Stimulated activated CD8-positive, alpha-beta memory T cell treated with anti-CD3 and anti-CD28 coated beads, Interleukin-4, amount 100 ng/mL, for 48 hours (primary cell): ENCODE measurements around the gene LSM3.

Experiments
- DNase-seq: peaks from one replicate; pipeline ENCODE4 v3.0.0-alpha.2; 2020

LSM3 gene

GRCh38 chr3:14201940-14202684 is 23.5 kb downstream of the LSM3 start:
- DNase-seq = no peak

GRCh38 chr3:14202874-14203520 is 24.4 kb downstream of the LSM3 start:
- DNase-seq = no peak

DNA sequence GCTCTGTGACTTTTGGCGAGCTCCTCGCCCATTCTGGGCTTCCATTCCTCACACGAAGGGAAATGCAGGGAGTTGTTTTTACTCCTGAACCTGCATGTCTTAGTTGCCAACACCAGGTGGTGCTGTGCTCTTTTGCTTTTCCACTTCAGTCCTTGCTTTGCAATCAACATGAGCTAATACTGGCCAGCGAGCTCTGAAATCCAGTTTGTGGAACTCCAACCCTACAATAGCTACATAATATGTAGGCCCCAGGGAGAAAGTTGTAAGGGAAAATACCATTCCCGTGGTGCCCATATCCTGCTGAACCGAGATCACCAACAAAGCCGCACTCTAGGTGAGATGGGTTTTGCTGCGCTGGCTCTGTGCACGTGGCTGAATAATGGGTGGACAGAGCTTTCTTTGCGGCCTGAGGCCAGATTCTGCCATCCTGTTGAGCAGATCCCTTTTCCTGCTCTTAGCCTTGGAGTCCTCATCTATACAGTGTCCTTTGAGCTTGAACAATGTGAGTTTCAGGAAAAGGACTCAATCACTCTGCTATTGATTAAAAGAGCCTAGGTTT is 25.0 kb downstream of the LSM3 start:
- DNase-seq = peak; percentile 43

- DNase-seq = no peak
Measured at GRCh38 chr3:14204515-14205284, 26.1 kb downstream of the LSM3 start.

DNA sequence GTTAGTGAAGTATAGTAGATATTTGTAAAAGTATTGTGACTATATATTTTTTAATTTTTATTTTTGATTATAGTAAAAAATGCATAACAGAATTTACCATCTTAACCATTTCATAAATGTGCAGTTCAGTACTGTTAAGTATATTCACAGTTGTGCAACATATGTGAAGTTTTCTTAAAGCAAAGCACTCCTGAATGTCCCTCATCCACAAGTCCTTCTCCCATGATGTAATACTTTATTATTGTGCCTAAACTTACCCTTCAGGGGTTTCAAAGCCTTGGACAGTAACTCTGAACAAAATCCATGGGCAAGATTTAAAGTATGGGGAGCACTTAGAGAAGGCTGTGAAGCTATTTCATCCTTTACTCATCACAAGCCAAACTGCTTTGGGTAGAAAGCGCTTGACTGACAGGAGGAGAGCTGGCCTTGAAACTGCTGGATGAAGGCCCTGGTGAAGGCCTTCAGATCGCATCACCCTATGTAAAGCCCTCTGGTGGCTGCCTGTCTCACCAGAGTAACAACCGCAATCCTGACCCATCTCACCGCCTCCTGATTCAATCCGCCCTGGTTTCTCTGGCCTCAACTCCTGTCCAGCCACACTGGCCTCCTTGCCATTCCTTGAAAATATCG is 28.0 kb downstream of the LSM3 start:
- no peak for DNase-seq

- no peak for DNase-seq
Measured at GRCh38 chr3:14208168-14208567, 29.6 kb downstream of the LSM3 start.

- DNase-seq = no peak
Measured at GRCh38 chr3:14208977-14209394, 30.4 kb downstream of the LSM3 start.

DNA sequence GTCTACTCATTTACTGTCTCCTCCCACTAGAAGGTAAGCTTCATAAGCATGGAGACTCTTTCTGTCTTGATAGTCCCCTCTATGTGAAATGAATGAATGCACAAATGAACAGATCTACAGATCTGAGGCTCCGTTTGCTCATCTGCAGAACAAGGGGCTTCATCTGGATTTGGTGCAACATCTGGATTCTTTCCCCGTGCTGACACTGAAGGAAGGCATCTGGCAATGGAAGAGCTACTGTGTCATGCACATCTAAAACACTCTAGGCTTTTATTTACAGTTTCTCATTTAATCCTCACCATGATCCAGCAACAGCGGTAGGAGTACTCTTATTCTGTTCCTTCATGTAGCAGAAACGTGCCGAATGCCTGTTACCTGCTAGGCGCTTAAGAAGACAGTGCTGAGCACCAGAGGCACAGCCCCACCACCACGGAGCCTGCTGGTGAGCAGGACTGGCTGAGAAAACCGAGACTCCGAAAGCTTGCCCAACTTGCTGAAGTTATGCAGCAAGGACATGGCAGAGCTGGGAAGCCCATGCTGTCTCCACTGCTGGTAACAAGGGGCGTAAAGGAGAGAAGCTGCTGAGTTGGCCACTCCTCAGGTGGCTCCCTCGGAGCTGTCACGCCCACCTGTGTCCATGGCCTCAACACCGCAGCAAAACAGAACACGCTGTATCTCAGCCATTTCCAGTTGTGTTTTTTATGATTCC is 31.1 kb downstream of the LSM3 start:
- no peak for DNase-seq

DNA sequence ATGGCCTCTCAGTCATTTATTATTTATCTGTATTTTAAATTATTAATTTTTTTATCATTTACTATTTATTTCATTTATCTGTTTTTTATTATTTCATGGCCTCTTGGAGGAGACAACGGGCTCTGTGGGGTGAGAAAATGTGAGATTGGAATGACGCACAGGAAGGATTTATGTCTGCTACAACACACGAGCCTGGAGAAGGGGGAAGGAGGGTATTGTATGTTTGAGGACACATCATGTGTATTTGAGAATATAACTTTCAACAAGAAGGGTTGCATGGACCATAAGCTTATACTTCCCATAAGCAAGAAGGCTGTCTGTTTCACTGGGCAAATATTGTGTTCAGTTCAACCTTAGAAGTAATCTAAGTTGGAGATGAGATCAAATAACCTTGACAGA is 31.7 kb downstream of the LSM3 start:
- DNase-seq = no peak

DNA sequence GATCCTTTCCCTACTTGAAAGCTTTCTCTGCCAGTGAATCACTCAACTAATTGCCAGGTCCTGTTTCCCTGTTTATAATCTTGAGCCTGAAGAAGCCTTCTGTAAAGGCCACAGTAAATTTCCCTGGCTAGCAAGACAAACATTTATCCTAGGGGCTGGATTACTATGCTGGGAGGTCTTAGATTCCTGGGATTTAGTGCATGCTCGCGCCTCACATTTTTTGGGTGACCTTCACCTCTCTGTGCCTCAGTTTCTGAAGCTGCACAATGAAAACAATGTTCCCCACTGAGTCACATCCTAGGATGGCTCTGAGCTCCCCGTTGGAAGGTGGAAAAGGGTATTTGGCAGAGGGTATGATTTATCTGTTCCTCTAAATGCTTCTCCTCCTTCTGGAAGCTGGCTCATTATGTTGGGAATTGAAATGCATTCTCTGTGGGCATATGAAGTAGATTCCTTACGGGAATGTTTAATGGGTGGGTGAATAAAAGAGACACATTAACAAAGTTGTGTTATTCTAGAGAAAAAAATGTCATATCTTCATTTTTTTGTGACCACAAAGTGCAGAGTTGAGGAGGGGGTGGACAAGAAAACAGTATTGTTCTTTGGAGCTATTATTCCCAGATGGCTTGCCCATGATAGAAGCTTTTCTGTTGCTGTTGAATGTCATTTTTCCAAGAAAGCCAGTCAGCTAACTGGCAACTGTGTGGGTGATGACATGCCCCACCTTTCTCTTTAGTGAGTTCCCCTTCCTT is 32.4 kb downstream of the LSM3 start:
- no peak for DNase-seq

DNA sequence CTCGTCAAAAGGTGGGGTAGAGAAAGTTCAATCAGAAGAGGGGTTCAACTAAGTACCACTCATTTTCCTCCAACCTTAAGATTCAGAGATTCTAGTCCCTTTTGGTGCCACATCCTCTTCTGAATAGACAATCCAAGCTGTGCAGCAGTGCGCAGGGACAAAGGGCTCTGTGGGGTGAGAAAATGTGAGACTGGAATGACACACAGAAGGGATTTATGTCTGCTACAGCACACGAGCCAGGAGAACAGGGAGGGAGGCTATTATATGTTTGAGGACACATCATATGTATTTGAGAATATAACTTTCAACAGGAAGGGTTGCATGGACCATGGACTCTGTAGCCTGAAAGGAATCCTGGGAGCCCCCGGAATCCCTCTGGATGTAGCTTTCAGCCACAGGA is 33.0 kb downstream of the LSM3 start:
- DNase-seq = no peak

DNA sequence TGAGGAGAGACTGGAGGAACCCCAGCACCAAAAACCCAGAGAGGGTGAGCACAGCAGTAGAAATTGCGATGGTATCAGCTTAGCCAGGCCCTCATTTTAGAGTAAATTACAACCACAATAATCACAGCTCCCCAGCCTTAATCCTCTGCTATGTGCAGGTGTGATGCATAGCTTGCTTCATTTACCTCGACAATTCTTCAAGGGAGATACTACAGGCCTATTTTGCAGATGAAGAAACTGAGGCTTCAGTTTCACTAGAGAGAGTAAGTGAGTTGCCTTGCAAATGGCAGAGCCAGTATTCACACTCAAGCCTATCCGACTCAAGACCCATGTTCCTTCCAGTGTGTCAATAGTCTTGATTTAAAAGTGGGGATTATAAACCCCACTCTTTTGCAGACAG is 33.4 kb downstream of the LSM3 start:
- DNase-seq = no peak

- DNase-seq = no peak
Measured at GRCh38 chr3:14213066-14213774, 34.6 kb downstream of the LSM3 start.

DNA sequence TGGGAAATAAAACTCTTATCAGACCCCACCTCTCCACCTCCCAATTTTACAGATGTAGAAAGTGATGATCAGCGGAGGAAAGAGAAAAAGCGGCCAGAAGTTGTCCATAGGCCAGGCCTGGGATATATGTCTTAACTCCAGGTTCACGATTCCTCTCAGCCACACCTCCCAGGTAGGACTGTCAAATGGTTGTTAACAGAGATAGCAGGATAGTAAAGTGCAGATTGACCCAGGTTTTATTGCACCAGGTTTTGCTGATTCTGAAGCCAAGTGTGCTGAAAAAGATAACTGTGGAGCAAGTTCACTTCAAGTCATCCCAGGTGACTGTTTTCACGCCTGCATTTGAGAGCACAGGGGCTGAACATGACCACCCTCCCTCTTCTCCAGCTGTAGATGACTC is 36.1 kb downstream of the LSM3 start:
- DNase-seq = no peak

GRCh38 chr3:14216257-14217048 is 37.8 kb downstream of the LSM3 start:
- DNase-seq = peak; percentile 54

DNA sequence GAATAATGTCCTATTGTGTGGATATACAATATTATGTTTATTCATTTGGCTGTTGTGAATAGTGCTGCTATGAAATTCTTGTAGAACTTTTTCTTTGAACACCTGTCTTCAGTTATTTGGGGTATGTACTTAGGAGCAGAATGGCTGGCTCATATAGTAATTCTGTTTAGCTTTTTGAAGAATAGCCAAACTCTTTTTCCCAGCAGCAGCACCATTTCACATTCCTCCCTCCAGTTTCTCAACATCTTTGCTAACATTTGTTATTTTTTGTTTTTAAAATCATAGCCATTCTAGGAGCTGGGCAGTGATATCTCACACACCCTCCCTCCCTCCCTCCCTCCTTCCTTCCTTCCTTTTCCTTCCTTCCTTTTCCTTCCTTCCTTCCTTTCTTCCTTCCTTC is 39.7 kb downstream of the LSM3 start:
- no peak for DNase-seq

GRCh38 chr3:14220933-14221332 is 42.3 kb downstream of the LSM3 start:
- DNase-seq = no peak

DNA sequence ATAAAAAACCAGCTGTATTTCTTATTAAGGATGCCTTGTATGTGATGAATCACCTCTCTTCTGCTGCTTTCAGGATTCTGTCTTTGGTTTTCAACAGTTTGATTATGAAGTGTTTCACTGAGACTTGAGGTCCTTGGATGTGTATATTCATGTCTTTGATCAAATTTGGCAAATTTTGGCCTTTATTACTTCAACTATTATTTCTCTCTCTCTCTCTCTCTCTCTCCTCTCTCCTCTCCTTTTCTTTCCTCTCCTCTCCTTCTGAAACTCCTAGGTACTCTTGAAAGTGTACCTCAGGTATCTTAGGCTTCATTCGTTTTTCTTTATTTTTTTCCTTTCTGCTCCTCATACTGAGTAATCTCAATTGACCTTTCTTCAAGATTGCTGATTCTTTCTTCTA is 43.3 kb downstream of the LSM3 start:
- no peak for DNase-seq

DNA sequence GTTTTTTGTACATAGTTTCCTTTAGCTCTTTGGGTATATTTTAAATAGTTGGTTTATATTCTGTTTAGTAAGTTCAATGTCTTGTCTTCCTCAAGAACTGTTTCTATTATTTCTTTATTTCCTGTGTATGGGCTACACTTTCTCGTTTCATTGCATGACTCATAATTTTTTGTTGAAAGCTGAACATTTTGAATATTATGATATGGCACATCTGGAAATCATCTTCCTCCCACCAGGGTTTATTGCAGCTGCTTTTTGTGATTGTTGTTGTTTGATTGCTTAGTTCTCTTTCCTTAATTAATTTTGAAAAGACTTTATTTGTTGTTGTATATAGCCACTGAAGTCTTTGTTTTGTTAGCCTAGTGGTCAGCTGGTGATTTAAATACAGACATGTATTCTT is 43.8 kb downstream of the LSM3 start:
- DNase-seq = no peak

- DNase-seq = no peak
Measured at GRCh38 chr3:14222900-14223594, 44.4 kb downstream of the LSM3 start.
